Activated CD8-positive, alpha-beta memory T cell treated with anti-CD3 and anti-CD28 coated beads, Interleukin-2, amount 50 U/mL, for 24 hours (primary cell): Measurements from ENCODE around the gene IGSF9.

Source experiments
- DNase-seq: peaks from one replicate; pipeline ENCODE4 v3.0.0-alpha.2; 2020; ENCODE audit errors: extremely low read depth

The IGSF9 gene

GRCh38 chr1:159972443-159973205 lies 27.2 kb upstream of the IGSF9 start:
- no peak for DNase-seq

GRCh38 chr1:159970932-159971342 lies 25.5 kb upstream of the IGSF9 start:
- no peak for DNase-seq

GRCh38 chr1:159968901-159969300 lies 23.5 kb upstream of the IGSF9 start:
- DNase-seq: no peak

GRCh38 chr1:159965263-159965662 lies 19.9 kb upstream of the IGSF9 start:
- DNase-seq: no peak

GRCh38 chr1:159964144-159964543 lies 18.7 kb upstream of the IGSF9 start:
- no peak for DNase-seq

- no peak for DNase-seq
Measured at GRCh38 chr1:159962176-159962575, 16.8 kb upstream of the IGSF9 start.

GRCh38 chr1:159961636-159962035 lies 16.2 kb upstream of the IGSF9 start:
- DNase-seq: no peak

GRCh38 chr1:159960721-159961381 lies 15.4 kb upstream of the IGSF9 start:
- DNase-seq: no peak

- DNase-seq: no peak
Measured at GRCh38 chr1:159959451-159959850, 14.0 kb upstream of the IGSF9 start.

- DNase-seq: no peak
Measured at GRCh38 chr1:159958719-159959380, 13.4 kb upstream of the IGSF9 start.

GRCh38 chr1:159957824-159958268 lies 12.4 kb upstream of the IGSF9 start:
- DNase-seq: no peak

- no peak for DNase-seq
Measured at GRCh38 chr1:159955456-159955855, 10.0 kb upstream of the IGSF9 start.

GRCh38 chr1:159953536-159954515 lies 8.4 kb upstream of the IGSF9 start, which contains the start of gene SLAMF9:
Gene SLAMF9, minus strand, starts transcription at chr1:159954237. Its CDS starts 100 bp downstream, at chr1:159954137.
- DNase-seq: no peak

GRCh38 chr1:159952932-159953331 lies 7.5 kb upstream of the IGSF9 start:
- DNase-seq: no peak

- DNase-seq: no peak
Measured at GRCh38 chr1:159951551-159951950, 6.1 kb upstream of the IGSF9 start.

- no peak for DNase-seq
Measured at GRCh38 chr1:159951016-159951415, 5.6 kb upstream of the IGSF9 start.

- DNase-seq: no peak
Measured at GRCh38 chr1:159949981-159950381, 4.6 kb upstream of the IGSF9 start.

- no peak for DNase-seq
Measured at GRCh38 chr1:159949123-159949522, 3.7 kb upstream of the IGSF9 start.

GRCh38 chr1:159947942-159948341 lies 2.5 kb upstream of the IGSF9 start:
- no peak for DNase-seq

- DNase-seq: no peak
Measured at GRCh38 chr1:159946242-159947187, 1.1 kb upstream of the IGSF9 start.
